HG02973 (cell line): ENCODE data around the gene PTPN14.
"Not testable (repeated sequence)": the region's sequence is repeated elsewhere in the genome, so short reads cannot be mapped to it uniquely, and the experiment has no call there.

ENCODE experiments used
- ATAC-seq: cut with Tn5 transposase; IDR thresholded peaks from one replicate; pipeline ENCODE4 v1.9.1; 2021; ENCODE audit warnings: moderate library complexity; ENCODE audit not compliant: unreplicated experiment

The PTPN14 gene

GRCh38 chr1:214513394-214513793, 38.0 kb downstream of the PTPN14 start:
- ATAC-seq = no peak

GRCh38 chr1:214511639-214511998, 39.8 kb downstream of the PTPN14 start:
- ATAC-seq = no peak

- no peak for ATAC-seq
These were observed 40.3 kb downstream of the PTPN14 start for GRCh38 chr1:214510914-214511638.

- no peak for ATAC-seq
These were observed 40.9 kb downstream of the PTPN14 start for GRCh38 chr1:214510477-214510876.

GRCh38 chr1:214509622-214510021, 41.8 kb downstream of the PTPN14 start:
- ATAC-seq = not testable (repeated sequence)

- ATAC-seq = peak; percentile 78
These were observed 44.4 kb downstream of the PTPN14 start for GRCh38 chr1:214506972-214507431.

GRCh38 chr1:214505134-214505533, 46.3 kb downstream of the PTPN14 start:
- ATAC-seq = no peak

- no peak for ATAC-seq
These were observed 47.1 kb downstream of the PTPN14 start for GRCh38 chr1:214504330-214504729.

GRCh38 chr1:214503553-214503952, 47.8 kb downstream of the PTPN14 start:
- no peak for ATAC-seq

GRCh38 chr1:214500340-214501055, 50.9 kb downstream of the PTPN14 start:
- no peak for ATAC-seq

GRCh38 chr1:214499732-214500131, 51.7 kb downstream of the PTPN14 start:
- no peak for ATAC-seq

- ATAC-seq = no peak
These were observed 53.4 kb downstream of the PTPN14 start for GRCh38 chr1:214498021-214498420.

GRCh38 chr1:214496126-214496525, 55.3 kb downstream of the PTPN14 start:
- no peak for ATAC-seq

GRCh38 chr1:214494706-214495105, 56.7 kb downstream of the PTPN14 start:
- no peak for ATAC-seq

- not testable (repeated sequence) for ATAC-seq
These were observed 57.2 kb downstream of the PTPN14 start for GRCh38 chr1:214494179-214494578.

- no peak for ATAC-seq
These were observed 58.1 kb downstream of the PTPN14 start for GRCh38 chr1:214493126-214493796.

GRCh38 chr1:214492401-214493075, 58.9 kb downstream of the PTPN14 start:
- ATAC-seq = no peak

- ATAC-seq = no peak
These were observed 59.8 kb downstream of the PTPN14 start for GRCh38 chr1:214491468-214492146.

- ATAC-seq = no peak
These were observed 66.3 kb downstream of the PTPN14 start for GRCh38 chr1:214485151-214485550.

- not testable (repeated sequence) for ATAC-seq
These were observed 68.2 kb downstream of the PTPN14 start for GRCh38 chr1:214483180-214483579.
